Right renal pelvis (tissue), 4 donors: ENCODE results near the gene FMNL2. TPM values are rescaled to one million over a fixed set of nuclear protein-coding genes. Genes with fewer than 3 reads are reported as not detected.

Experiments
- DNase-seq, 4 donors: peaks; one replicate each; pipeline ENCODE4 v3.0.0-alpha.2; 2013; ENCODE audit warnings: low read depth in 4 of 4, low spot score in 3 of 4, missing footprints in 1 of 4
- polyA plus RNA-seq, 4 donors: library from polyadenylated mRNA; unstranded; fragments of 120-200 nt; gene quantifications; one replicate each; pipeline ENCODE4 v1.2.1, GENCODE V29; 2013; ENCODE audit not compliant: insufficient read length in 4 of 4

Gene FMNL2
- polyA plus RNA-seq, 4 donors, result 87.8 to 108 (median 103) TPM

- no peak for DNase-seq
Measured at GRCh38 chr2:152548111-152548875, 213.3 kb downstream of the FMNL2 start.

GRCh38 chr2:152548996-152549395 is 214.0 kb downstream of the FMNL2 start:
- DNase-seq, result no peak

- DNase-seq, result no peak
Measured at GRCh38 chr2:152549423-152549822, 214.4 kb downstream of the FMNL2 start.

GRCh38 chr2:152550386-152550785 is 215.4 kb downstream of the FMNL2 start:
- DNase-seq, result no peak

- no peak for DNase-seq
Measured at GRCh38 chr2:152552888-152553287, 217.9 kb downstream of the FMNL2 start.

- no peak for DNase-seq
Measured at GRCh38 chr2:152553518-152553917, 218.5 kb downstream of the FMNL2 start.

- no peak for DNase-seq
Measured at GRCh38 chr2:152555048-152555447, 220.1 kb downstream of the FMNL2 start.

GRCh38 chr2:152556506-152556905 is 221.5 kb downstream of the FMNL2 start:
- DNase-seq, result no peak

GRCh38 chr2:152557273-152557888 is 222.4 kb downstream of the FMNL2 start:
- DNase-seq, result no peak

GRCh38 chr2:152558158-152558984 is 223.4 kb downstream of the FMNL2 start:
- DNase-seq, result no peak

GRCh38 chr2:152559008-152559407 is 224.0 kb downstream of the FMNL2 start:
- no peak for DNase-seq

GRCh38 chr2:152560166-152560565 is 225.2 kb downstream of the FMNL2 start:
- no peak for DNase-seq

- DNase-seq, result no peak
Measured at GRCh38 chr2:152560873-152561595, 226.1 kb downstream of the FMNL2 start.

- DNase-seq, result no peak
Measured at GRCh38 chr2:152562198-152562884, 227.4 kb downstream of the FMNL2 start.

GRCh38 chr2:152563764-152564163 is 228.8 kb downstream of the FMNL2 start:
- no peak for DNase-seq

GRCh38 chr2:152564754-152565551 is 230.0 kb downstream of the FMNL2 start:
- DNase-seq, result no peak

- DNase-seq, result no peak
Measured at GRCh38 chr2:152565884-152566727, 231.1 kb downstream of the FMNL2 start.

- no peak for DNase-seq
Measured at GRCh38 chr2:152566728-152567069, 231.7 kb downstream of the FMNL2 start.

- DNase-seq, result no peak
Measured at GRCh38 chr2:152568531-152568930, 233.6 kb downstream of the FMNL2 start.
